ENCODE data around the gene SMTNL2.
"Not testable (repeated sequence)": the region's sequence is repeated elsewhere in the genome, so short reads cannot be mapped to it uniquely, and the experiment has no call there.

SMTNL2 gene

DNA sequence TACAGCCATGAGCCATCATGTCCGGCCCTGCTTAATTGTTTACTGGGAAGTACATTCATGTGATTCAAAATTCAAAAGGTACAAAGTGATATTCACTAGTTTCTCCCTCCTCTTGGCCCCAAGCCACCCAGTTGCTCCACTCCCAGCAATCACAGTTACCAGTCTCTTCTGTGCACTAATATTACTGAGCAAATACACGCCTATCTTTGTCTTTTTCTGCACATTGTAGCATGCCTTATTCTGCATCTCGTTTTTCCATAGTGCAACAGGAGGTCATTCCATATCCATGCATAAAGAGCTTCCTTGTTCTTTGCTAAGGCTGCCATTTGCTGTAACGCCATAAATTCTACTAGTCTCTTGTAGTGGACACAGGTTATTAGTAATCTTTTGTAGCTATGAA, 59.3 kb downstream of the SMTNL2 start:
- no peak overlapping the region for H3K27ac ChIP-seq (ENCODE audit: low read length)
- no peaks in the 10 kb centered on the region for H3K9me3 ChIP-seq (ENCODE audit: control insufficient read depth, insufficient read depth, low read length)
- no peak for DNase-seq (ENCODE audit: low read depth, low spot score)
- no CpG with 5 or more reads among the region's 4 CpGs for WGBS (ENCODE audit: insufficient coverage, insufficient read length)
- no peaks in the 10 kb centered on the region for H3K36me3 ChIP-seq (ENCODE audit: control insufficient read depth, insufficient read depth, low read length)
- H3K4me3 ChIP-seq (ENCODE audit: low read length), result no peak overlapping the region
- peaks cover 19% of the 10 kb centered on the region for H3K27me3 ChIP-seq (ENCODE audit: control insufficient read depth, insufficient read depth, low read length)
- H3K4me1 ChIP-seq (ENCODE audit: control insufficient read depth, insufficient read depth, low read length), result peaks cover 5% of the 10 kb centered on the region; the same call in 1 of the 2 replicates

DNA sequence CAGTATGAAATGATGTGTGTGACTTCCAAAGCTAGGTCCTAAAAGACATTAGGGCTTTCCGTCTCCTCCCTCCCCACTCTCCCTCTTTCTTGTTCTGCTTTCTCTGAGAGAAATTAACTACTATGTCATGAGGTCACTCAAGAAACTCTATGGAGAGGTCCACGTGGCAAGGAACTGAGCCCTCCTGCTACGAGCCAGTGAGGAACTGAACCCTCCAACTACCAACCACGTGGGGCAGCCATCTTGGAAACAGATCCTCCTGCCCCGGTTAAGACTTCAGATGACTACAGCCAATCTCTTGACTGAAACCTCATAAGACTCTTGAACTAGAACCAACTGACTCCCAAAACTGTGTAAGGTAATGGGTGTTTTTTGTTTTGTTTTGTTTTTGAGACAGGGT, 61.3 kb downstream of the SMTNL2 start:
- Histone ChIP-seq H3K9me3 (ENCODE audit: control insufficient read depth, insufficient read depth, low read length) (no peaks in the 10 kb centered on the region), H3K27ac (ENCODE audit: low read length) (no peak overlapping the region), H3K27me3 (ENCODE audit: control insufficient read depth, insufficient read depth, low read length) (peaks cover 17% of the 10 kb centered on the region), H3K4me3 (ENCODE audit: low read length) (no peak overlapping the region), H3K4me1 (ENCODE audit: control insufficient read depth, insufficient read depth, low read length) (peaks cover 5% of the 10 kb centered on the region; the same call in 1 of the 2 replicates), H3K36me3 (ENCODE audit: control insufficient read depth, insufficient read depth, low read length) (no peaks in the 10 kb centered on the region)
- no CpG with 5 or more reads among the region's 5 CpGs for WGBS (ENCODE audit: insufficient coverage, insufficient read length)
- DNase-seq (ENCODE audit: low read depth, low spot score), result no peak

DNA sequence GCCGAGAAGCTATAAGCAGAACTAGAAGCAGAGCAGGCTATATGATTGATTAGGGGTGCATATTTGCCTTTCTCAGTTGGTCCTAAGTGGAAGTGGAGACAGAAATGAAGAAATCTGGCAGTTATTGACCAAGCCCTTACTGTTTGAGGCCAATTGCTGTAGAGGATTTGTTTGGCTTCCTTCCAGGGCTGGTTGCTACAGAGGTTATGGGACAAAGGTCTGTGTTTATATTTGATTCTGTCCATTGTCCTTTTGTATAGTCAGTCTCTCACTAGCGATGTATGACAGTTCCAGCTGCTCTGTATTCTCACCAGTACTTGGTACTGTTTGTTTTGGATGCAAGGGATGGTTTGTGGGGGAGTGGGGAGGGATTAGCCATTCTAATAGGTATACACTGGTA, 64.4 kb downstream of the SMTNL2 start:
- Histone ChIP-seq H3K4me1 (ENCODE audit: control insufficient read depth, insufficient read depth, low read length) (peaks cover 2% of the 10 kb centered on the region; the same call in 1 of the 2 replicates), H3K4me3 (ENCODE audit: low read length) (no peak overlapping the region), H3K9me3 (ENCODE audit: control insufficient read depth, insufficient read depth, low read length) (no peaks in the 10 kb centered on the region), H3K27me3 (ENCODE audit: control insufficient read depth, insufficient read depth, low read length) (no peaks in the 10 kb centered on the region), H3K27ac (ENCODE audit: low read length) (no peak overlapping the region), H3K36me3 (ENCODE audit: control insufficient read depth, insufficient read depth, low read length) (no peaks in the 10 kb centered on the region)
- no CpG with 5 or more reads among the region's 2 CpGs for WGBS (ENCODE audit: insufficient coverage, insufficient read length)
- DNase-seq (ENCODE audit: low read depth, low spot score), result no peak

DNA sequence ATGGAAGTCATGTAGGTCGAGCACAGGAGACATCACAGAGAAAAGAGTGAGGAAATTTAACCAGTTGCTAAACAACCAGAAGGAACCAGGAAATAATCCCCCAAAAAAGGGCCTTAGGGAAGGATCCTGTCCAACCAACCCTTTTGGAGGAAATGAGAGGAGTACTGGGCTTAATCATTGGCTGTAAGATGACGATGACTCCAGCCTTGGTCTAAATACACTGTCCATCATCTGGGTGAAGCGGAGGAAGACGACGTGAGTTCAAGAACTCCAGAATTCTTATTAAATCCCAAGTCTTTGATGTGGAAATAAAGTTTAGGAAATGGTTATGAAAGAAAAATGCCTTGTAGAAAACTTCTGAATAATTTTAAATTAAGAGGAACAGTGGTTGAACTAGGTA, 68.7 kb downstream of the SMTNL2 start:
- Histone ChIP-seq H3K4me3 (ENCODE audit: low read length) (no peak overlapping the region), H3K27me3 (ENCODE audit: control insufficient read depth, insufficient read depth, low read length) (no peaks in the 10 kb centered on the region), H3K36me3 (ENCODE audit: control insufficient read depth, insufficient read depth, low read length) (no peaks in the 10 kb centered on the region), H3K9me3 (ENCODE audit: control insufficient read depth, insufficient read depth, low read length) (no peaks in the 10 kb centered on the region), H3K4me1 (ENCODE audit: control insufficient read depth, insufficient read depth, low read length) (no peaks in the 10 kb centered on the region), H3K27ac (ENCODE audit: low read length) (no peak overlapping the region)
- WGBS (ENCODE audit: insufficient coverage, insufficient read length), result no CpG with 5 or more reads among the region's 5 CpGs
- no peak for DNase-seq (ENCODE audit: low read depth, low spot score)

DNA sequence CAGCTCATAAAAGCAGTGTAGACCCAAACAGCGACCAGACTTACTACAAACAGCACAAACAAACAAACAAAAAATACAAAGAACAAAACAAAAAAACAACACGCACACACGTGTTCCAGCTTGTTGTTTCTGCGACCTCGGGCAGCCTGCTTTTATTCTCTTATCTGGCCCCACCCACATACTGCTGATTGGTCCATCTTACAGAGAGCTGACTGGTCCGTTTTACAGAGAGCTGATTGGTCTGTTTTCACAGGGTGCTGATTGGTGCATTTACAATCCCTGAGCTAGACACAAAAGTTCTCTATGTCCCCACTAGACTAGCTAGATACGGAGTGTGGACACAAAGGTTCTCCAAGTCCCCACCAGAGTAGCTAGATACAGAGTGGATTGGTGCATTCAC, 71.6 kb downstream of the SMTNL2 start:
- not testable (repeated sequence) for H3K4me1 ChIP-seq (ENCODE audit: control insufficient read depth, insufficient read depth, low read length); DNase-seq (ENCODE audit: low read depth, low spot score); H3K36me3 ChIP-seq (ENCODE audit: control insufficient read depth, insufficient read depth, low read length); H3K4me3 ChIP-seq (ENCODE audit: low read length); H3K27ac ChIP-seq (ENCODE audit: low read length); H3K9me3 ChIP-seq (ENCODE audit: control insufficient read depth, insufficient read depth, low read length); H3K27me3 ChIP-seq (ENCODE audit: control insufficient read depth, insufficient read depth, low read length)
- no CpG with 5 or more reads among the region's 7 CpGs for WGBS (ENCODE audit: insufficient coverage, insufficient read length)

DNA sequence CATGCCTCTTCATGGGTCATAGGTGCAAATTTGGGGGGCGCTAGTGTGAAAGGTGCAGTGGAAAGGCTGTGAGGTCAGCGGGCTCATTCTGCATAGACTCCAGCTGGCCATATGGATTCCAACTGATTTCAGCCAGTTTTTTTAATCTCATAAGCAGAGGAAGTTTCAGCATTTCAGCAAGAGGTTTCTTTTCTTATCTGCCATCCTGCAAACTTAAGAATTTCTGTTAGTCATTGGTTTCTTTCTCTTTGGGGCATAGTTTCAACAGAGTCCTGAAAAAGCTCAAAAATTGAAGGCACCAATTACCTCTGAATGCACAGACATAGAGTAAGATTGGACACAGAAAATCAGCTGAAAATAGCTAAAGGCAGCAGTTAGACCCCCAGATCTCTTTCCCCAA, 73.3 kb downstream of the SMTNL2 start:
- no peaks in the 10 kb centered on the region for H3K9me3 ChIP-seq (ENCODE audit: control insufficient read depth, insufficient read depth, low read length)
- no peak overlapping the region for H3K27ac ChIP-seq (ENCODE audit: low read length)
- no peaks in the 10 kb centered on the region for H3K4me1 ChIP-seq (ENCODE audit: control insufficient read depth, insufficient read depth, low read length)
- H3K27me3 ChIP-seq (ENCODE audit: control insufficient read depth, insufficient read depth, low read length), result no peaks in the 10 kb centered on the region
- no peaks in the 10 kb centered on the region for H3K36me3 ChIP-seq (ENCODE audit: control insufficient read depth, insufficient read depth, low read length)
- DNase-seq (ENCODE audit: low read depth, low spot score), result no peak
- WGBS (ENCODE audit: insufficient coverage, insufficient read length), result no CpG with 5 or more reads among the region's 2 CpGs
- no peak overlapping the region for H3K4me3 ChIP-seq (ENCODE audit: low read length)

Data from iPS DF 6.9 (cell line).